K562 (cell line): ENCODE measurements around the gene SAP130.

ENCODE experiments used
- CEBPB ChIP-seq: fragments of 450-650 bp; IDR thresholded peaks from 2 replicates; pipeline ENCODE4 v1.6.1; 2016; ENCODE audit warnings: missing genetic modification characterization, missing compliant biosample characterization
- FOXP1 ChIP-seq: sonication (generic); formaldehyde crosslinking; IDR thresholded peaks from 2 replicates; pipeline ENCODE4 v1.8.0; 2022; ENCODE audit warnings: mild to moderate bottlenecking, missing genetic modification reagents
- HDAC6 ChIP-seq: IDR thresholded peaks from 2 replicates; pipeline ENCODE4 v1.6.1; 2012; ENCODE audit warnings: low read depth, mild to moderate bottlenecking, control low read depth, inconsistent platforms, low read length, moderate library complexity
- HMGXB4 ChIP-seq: sonication (generic); formaldehyde crosslinking; IDR thresholded peaks from 2 replicates; pipeline ENCODE4 v1.8.1; 2023; ENCODE audit warnings: mild to moderate bottlenecking, missing genetic modification reagents
- NBN ChIP-seq: fragments of 450-650 bp; IDR thresholded peaks from 2 replicates; pipeline ENCODE4 v1.6.1; 2016; ENCODE audit warnings: low read depth, mild to moderate bottlenecking
- RREB1 ChIP-seq: fragments of 250-450 bp; sonication (Bioruptor Pico); IDR thresholded peaks from 2 replicates; pipeline ENCODE4 v1.4.0; 2020
- SPI1 ChIP-seq: IDR thresholded peaks from 2 replicates; pipeline ENCODE4 v1.6.1; 2011; ENCODE audit warnings: low read depth, low read length, control low read depth, borderline replicate concordance
- ZNF239 ChIP-seq: fragments of 250-450 bp; sonication (Bioruptor Pico); IDR thresholded peaks from 2 replicates; pipeline ENCODE4 v1.4.0; 2020; ENCODE audit warnings: mild to moderate bottlenecking
- ZNF263 ChIP-seq: sonication (generic); formaldehyde crosslinking; IDR thresholded peaks from 2 replicates; pipeline ENCODE4 v1.8.0; 2022; ENCODE audit warnings: mild to moderate bottlenecking, missing genetic modification reagents, borderline replicate concordance
- ZNF274 ChIP-seq: IDR thresholded peaks from 2 replicates; pipeline ENCODE4 v1.6.1; 2011; ENCODE audit warnings: low read depth, mild to moderate bottlenecking, low read length, moderate library complexity, borderline replicate concordance
- ZZZ3 ChIP-seq: fragments of 450-650 bp; IDR thresholded peaks from 2 replicates; pipeline ENCODE4 v1.6.1; 2016; ENCODE audit warnings: antibody characterized with exemption, mild to moderate bottlenecking, moderate library complexity
- TF ChIP-seq, protein P1 (sequence below): IDR thresholded peaks from 2 replicates; pipeline ENCODE4 v1.6.1; 2016; ENCODE audit warnings: missing genetic modification characterization, missing compliant biosample characterization
- TF ChIP-seq, protein P2 (sequence below), 3 experiments: IDR thresholded peaks in 2 of 3; conservative IDR thresholded peaks in 1 of 3; 2 replicates each; pipeline ENCODE4 v1.5.1; 2011 to 2012; ENCODE audit warnings: low read length in 3 of 3, mild to moderate bottlenecking in 3 of 3, control low read depth in 2 of 3, improper control_type of control experiment in 1 of 3, inconsistent platforms in 1 of 3, low read depth in 1 of 3, mixed read lengths in 1 of 3, moderate library complexity in 1 of 3; ENCODE audit not compliant: insufficient read depth in 2 of 3
- TF ChIP-seq, protein P3 (sequence below): sonication (generic); formaldehyde crosslinking; IDR thresholded peaks from 2 replicates; pipeline ENCODE4 v1.8.0; 2022; ENCODE audit warnings: missing genetic modification reagents, mild to moderate bottlenecking, borderline replicate concordance

DNA sequence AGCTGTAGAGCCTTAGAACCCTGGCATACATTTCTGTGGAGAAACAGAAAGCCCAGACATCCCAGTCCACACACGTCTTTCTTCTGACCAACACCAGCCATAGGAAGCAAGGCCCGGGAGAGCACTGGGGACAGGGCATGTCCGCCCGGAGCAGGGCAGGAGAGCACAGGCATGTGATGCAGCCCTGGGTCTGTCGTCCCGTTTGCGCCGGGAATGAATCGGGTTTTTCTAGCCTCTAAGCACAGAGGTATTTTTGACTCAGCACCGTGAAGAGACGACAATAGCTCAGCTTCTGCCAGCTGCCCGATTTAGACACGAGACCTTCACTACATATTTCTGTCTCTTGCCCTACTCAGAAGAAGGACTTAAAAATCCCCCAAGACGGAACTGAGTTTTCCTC is 134.8 kb downstream of the SAP130 start:
- TF ChIP-seq SPI1 = no peak
- TF ChIP-seq, protein P1, sequence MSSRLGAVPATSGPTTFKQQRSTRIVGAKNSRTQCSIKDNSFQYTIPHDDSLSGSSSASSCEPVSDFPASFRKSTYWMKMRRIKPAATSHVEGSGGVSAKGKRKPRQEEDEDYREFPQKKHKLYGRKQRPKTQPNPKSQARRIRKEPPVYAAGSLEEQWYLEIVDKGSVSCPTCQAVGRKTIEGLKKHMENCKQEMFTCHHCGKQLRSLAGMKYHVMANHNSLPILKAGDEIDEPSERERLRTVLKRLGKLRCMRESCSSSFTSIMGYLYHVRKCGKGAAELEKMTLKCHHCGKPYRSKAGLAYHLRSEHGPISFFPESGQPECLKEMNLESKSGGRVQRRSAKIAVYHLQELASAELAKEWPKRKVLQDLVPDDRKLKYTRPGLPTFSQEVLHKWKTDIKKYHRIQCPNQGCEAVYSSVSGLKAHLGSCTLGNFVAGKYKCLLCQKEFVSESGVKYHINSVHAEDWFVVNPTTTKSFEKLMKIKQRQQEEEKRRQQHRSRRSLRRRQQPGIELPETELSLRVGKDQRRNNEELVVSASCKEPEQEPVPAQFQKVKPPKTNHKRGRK (tag) = no peak
- no peak for TF ChIP-seq HMGXB4 (CRISPR knock-in tag)
- no peak for TF ChIP-seq HDAC6
- TF ChIP-seq ZNF263 (CRISPR knock-in tag) = no peak
- TF ChIP-seq RREB1 = no peak
- no peak for TF ChIP-seq ZZZ3
- TF ChIP-seq ZNF239 = no peak
- TF ChIP-seq, protein P2, sequence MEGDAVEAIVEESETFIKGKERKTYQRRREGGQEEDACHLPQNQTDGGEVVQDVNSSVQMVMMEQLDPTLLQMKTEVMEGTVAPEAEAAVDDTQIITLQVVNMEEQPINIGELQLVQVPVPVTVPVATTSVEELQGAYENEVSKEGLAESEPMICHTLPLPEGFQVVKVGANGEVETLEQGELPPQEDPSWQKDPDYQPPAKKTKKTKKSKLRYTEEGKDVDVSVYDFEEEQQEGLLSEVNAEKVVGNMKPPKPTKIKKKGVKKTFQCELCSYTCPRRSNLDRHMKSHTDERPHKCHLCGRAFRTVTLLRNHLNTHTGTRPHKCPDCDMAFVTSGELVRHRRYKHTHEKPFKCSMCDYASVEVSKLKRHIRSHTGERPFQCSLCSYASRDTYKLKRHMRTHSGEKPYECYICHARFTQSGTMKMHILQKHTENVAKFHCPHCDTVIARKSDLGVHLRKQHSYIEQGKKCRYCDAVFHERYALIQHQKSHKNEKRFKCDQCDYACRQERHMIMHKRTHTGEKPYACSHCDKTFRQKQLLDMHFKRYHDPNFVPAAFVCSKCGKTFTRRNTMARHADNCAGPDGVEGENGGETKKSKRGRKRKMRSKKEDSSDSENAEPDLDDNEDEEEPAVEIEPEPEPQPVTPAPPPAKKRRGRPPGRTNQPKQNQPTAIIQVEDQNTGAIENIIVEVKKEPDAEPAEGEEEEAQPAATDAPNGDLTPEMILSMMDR (IDR thresholded peaks at IDR 0.05 in 2 of 3, conservative IDR thresholded peaks at IDR 0.05 in 1 of 3; ENCODE audit: insufficient read depth in 2 of 3, low read depth in 1 of 3, low read length in 3 of 3) = no peak
- TF ChIP-seq, protein P3, sequence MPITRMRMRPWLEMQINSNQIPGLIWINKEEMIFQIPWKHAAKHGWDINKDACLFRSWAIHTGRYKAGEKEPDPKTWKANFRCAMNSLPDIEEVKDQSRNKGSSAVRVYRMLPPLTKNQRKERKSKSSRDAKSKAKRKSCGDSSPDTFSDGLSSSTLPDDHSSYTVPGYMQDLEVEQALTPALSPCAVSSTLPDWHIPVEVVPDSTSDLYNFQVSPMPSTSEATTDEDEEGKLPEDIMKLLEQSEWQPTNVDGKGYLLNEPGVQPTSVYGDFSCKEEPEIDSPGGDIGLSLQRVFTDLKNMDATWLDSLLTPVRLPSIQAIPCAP (CRISPR knock-in tag) = no peak
- no peak for TF ChIP-seq CEBPB
- no peak for TF ChIP-seq ZNF274
- no peak for TF ChIP-seq FOXP1 (CRISPR knock-in tag)
- no peak for TF ChIP-seq NBN
